ENCODE data around the gene HORMAD2. TPM values are rescaled to one million over a fixed set of nuclear protein-coding genes. Genes with fewer than 3 reads are reported as not detected.
A peak's percentile ranks its signal among the peaks of the same experiment; 100 is the strongest.

HORMAD2 gene
- total RNA-seq, 1 donor from 2014 or later = not detected

GRCh38 chr22:30144391-30144790 is 64.1 kb downstream of the HORMAD2 start:
- Histone ChIP-seq H3K9me3 (no peaks in the 10 kb centered on the region), H3K4me1 (no peaks in the 10 kb centered on the region), H3K27me3 (no peaks in the 10 kb centered on the region), H3K27ac (no peak overlapping the region), H3K36me3 (no peaks in the 10 kb centered on the region), H3K4me3 (no peak overlapping the region)
- no peak for ATAC-seq
- no peak for TF ChIP-seq CTCF (IDR thresholded peaks at IDR 0.05)
- intact Hi-C loops (cut with DNase I) = no loop called here
- DNase-seq = no peak

DNA sequence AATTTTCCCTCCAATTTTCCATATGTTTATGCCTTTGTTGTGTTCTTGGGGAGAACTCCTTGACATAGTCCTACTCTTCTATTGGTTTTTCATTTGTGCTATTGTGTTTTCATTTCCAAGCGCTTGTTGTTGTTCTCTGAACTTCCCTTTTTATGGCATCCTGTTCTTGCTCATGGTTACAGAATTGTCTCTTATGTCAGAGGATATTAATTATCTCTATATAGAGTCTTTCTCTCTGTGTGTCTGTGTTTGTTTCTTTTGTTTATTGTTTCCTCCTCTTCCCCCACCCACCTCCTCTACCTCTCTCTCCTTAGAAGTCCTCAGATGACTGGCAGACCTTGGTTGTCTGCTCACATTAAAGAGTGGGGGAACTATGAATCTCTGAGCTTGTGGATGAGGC is 69.9 kb downstream of the HORMAD2 start:
- Histone ChIP-seq H3K9me3 (no peaks in the 10 kb centered on the region), H3K4me3 (no peak overlapping the region), H3K36me3 (no peaks in the 10 kb centered on the region), H3K4me1 (no peaks in the 10 kb centered on the region), H3K27ac (no peak overlapping the region), H3K27me3 (no peaks in the 10 kb centered on the region)
- no peak for TF ChIP-seq CTCF (IDR thresholded peaks at IDR 0.05)
- DNase-seq (no peak), ATAC-seq (no peak)
- intact Hi-C loops (cut with DNase I) = no loop called here

GRCh38 chr22:30158277-30158676 is 78.0 kb downstream of the HORMAD2 start:
- ATAC-seq = no peak
- peaks cover 3% of the 10 kb centered on the region for H3K27me3 ChIP-seq
- TF ChIP-seq CTCF (IDR thresholded peaks at IDR 0.05) = no peak
- H3K4me3 ChIP-seq = no peak overlapping the region
- H3K27ac ChIP-seq = no peak overlapping the region
- intact Hi-C loops (cut with DNase I) = no loop called here
- H3K36me3 ChIP-seq = no peaks in the 10 kb centered on the region
- DNase-seq = no peak
- no peaks in the 10 kb centered on the region for H3K9me3 ChIP-seq
- H3K4me1 ChIP-seq = no peaks in the 10 kb centered on the region

- Histone ChIP-seq H3K36me3 (no peaks in the 10 kb centered on the region), H3K27me3 (peaks cover 3% of the 10 kb centered on the region), H3K27ac (no peak overlapping the region), H3K4me3 (no peak overlapping the region), H3K4me1 (no peaks in the 10 kb centered on the region), H3K9me3 (no peaks in the 10 kb centered on the region)
- no peak for TF ChIP-seq CTCF (IDR thresholded peaks at IDR 0.05)
- ATAC-seq (no peak), DNase-seq (no peak)
- intact Hi-C loops (cut with DNase I) = no loop called here
These were observed 78.7 kb downstream of the HORMAD2 start for GRCh38 chr22:30158744-30159500.

DNA sequence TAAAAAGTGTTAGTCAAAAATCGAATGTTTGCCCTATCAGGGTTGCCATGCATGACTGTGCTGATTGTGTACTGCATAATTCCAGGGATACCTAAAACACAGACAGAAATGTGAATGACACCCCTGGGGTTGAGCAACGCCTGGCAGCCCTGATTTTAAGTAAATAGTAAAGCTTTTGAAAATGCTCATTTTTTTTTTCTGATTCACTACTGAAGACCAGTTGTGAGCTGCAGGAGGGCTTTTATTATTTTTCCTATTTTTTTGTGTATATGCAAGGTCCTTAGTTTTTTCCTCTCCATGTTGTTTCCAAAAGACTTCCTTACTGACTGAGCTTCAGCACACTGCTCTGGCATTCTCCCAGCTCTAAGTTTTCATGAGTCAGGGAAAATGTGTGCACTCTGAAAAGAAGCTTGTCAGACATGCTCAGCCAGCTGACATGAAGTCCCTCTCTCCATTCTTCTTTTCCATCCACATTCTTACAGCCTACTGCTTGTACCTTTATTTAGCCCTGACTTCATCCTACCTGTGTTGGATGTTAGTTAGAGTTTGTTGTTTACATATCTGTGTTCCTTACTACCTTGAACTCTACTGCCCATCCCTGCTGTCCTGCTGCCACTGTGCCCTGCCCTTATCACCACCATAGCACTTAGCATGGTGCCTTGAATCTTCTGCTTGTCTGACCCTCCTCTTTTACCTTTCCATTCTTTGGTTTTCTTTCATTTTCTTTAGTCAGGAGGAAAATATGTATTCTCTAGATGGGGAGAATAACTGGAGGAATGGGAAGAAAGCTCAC is 79.5 kb downstream of the HORMAD2 start:
- H3K4me3 ChIP-seq = no peak overlapping the region
- ATAC-seq (peak; percentile 60), DNase-seq (no peak)
- intact Hi-C loops (cut with DNase I) = no loop called here
- H3K27me3 ChIP-seq = peaks cover 3% of the 10 kb centered on the region
- H3K4me1 ChIP-seq = no peaks in the 10 kb centered on the region
- no peaks in the 10 kb centered on the region for H3K36me3 ChIP-seq
- no peaks in the 10 kb centered on the region for H3K9me3 ChIP-seq
- TF ChIP-seq CTCF (IDR thresholded peaks at IDR 0.05) = no peak
- H3K27ac ChIP-seq = no peak overlapping the region

Measured in upper lobe of right lung (tissue), 1 donor.